Measurements from ENCODE around the gene METRN. TPM values are rescaled to one million over a fixed set of nuclear protein-coding genes. Genes with fewer than 3 reads are reported as not detected.
A peak's percentile ranks its signal among the peaks of the same experiment; 100 is the strongest.

METRN gene
- total and polyA plus RNA-seq, 10 donors, result 7.2 to 31.9 (median 14.6) TPM

DNA sequence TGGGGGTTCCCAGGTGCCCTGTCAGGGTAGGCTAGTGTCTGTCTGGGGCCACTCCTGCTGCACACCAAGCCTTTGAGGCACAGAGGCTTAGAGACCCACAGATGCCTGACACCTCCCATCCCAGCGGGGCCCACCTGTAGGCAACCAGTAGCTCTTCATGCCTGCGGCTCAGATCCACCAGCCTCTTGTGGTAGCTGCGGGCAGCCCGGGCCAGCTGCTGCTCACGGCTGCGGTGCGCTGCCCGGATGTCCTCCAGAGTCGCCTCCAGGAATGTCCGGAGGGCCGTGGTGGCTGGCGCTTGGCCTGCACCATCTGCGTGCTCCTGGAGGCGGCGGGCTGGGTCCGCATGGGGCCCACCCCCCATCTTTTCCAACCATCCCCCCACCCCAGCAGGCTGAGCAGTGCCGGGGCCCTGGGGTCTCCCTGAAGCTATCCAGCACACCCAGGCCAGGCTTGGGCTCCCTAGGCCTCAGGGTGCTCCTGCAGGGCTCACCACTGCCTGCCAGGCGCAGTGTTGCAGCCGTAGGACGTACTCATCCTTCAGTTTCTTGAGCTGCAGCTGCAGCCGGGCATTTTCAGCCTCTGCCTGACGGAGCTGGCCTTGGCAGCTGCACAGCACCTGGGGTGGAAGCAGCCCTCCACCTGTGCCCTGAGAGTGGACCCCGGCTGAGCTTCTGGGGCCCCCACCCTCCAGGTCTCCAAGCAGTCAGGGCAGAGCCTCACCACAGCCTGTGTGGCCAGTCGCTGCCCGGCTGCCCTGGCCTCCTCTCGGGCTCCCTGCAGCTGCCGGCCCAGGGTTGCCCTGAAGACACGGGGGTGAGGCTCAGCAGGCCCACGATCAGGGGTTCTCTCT, 9.5 kb downstream of the METRN start:
- no peak overlapping the region for H3K4me3 ChIP-seq
- no peak overlapping the region for H3K27ac ChIP-seq
- peaks cover 0 to 16% (median 0%) of the 10 kb centered on the region in 6 donors for H3K36me3 ChIP-seq
- WGBS, 5 donors, result 72 to 91% (median 77%) methylated on average over 6 to 29 of the region's 29 CpGs
- no peaks in the 10 kb centered on the region for H3K9me3 ChIP-seq
- H3K27me3 ChIP-seq (replicated peaks in 1 of 7), result peaks cover 0 to 42% (median 18%) of the 10 kb centered on the region in 7 donors
- peaks cover 22 to 85% (median 64%) of the 10 kb centered on the region in 6 donors for H3K4me1 ChIP-seq
- TF ChIP-seq POLR2A (IDR thresholded peaks at IDR 0.05) (no peak), POLR2AphosphoS5 (IDR thresholded peaks at IDR 0.05) (peak in 1 of 3 donors; percentile 39)
- TF ChIP-seq, protein P1, sequence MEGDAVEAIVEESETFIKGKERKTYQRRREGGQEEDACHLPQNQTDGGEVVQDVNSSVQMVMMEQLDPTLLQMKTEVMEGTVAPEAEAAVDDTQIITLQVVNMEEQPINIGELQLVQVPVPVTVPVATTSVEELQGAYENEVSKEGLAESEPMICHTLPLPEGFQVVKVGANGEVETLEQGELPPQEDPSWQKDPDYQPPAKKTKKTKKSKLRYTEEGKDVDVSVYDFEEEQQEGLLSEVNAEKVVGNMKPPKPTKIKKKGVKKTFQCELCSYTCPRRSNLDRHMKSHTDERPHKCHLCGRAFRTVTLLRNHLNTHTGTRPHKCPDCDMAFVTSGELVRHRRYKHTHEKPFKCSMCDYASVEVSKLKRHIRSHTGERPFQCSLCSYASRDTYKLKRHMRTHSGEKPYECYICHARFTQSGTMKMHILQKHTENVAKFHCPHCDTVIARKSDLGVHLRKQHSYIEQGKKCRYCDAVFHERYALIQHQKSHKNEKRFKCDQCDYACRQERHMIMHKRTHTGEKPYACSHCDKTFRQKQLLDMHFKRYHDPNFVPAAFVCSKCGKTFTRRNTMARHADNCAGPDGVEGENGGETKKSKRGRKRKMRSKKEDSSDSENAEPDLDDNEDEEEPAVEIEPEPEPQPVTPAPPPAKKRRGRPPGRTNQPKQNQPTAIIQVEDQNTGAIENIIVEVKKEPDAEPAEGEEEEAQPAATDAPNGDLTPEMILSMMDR (IDR thresholded peaks at IDR 0.05 in 8 of 11, conservative IDR thresholded peaks at IDR 0.05 in 3 of 11), result no peak
- DNase-seq, result no peak
- intact Hi-C loops (cut with DNase I; ENCODE audit: low total_unique reads), result no loop called here

DNA sequence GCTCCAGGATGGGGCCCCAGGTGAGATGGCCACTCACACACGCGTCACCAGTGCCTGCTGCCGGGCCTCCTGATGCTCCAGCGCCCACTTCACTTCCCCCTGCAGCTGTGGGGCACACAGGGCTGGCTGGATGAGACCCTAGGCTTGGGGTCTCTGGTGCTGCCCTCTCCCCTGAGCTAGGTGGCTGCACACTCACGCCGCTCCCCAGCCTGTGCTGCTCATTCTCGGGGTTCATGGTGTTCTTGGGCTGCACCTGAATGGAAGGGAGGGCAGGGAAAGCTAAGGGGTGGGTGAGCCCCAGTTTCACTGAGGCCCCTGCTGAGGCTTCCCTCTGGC, 10.1 kb downstream of the METRN start:
- Histone ChIP-seq H3K9me3 (no peaks in the 10 kb centered on the region), H3K4me3 (no peak overlapping the region), H3K4me1 (peaks cover 17 to 79% (median 59%) of the 10 kb centered on the region in 6 donors), H3K27ac (no peak overlapping the region), H3K27me3 (replicated peaks in 1 of 7) (peaks cover 0 to 42% (median 18%) of the 10 kb centered on the region in 7 donors), H3K36me3 (peaks cover 0 to 22% (median 0%) of the 10 kb centered on the region in 6 donors)
- TF ChIP-seq, protein P1 (IDR thresholded peaks at IDR 0.05 in 8 of 11, conservative IDR thresholded peaks at IDR 0.05 in 3 of 11), result no peak
- TF ChIP-seq POLR2A (IDR thresholded peaks at IDR 0.05), result no peak
- TF ChIP-seq POLR2AphosphoS5 (IDR thresholded peaks at IDR 0.05), result no peak
- intact Hi-C loops (cut with DNase I; ENCODE audit: low total_unique reads), result no loop called here
- WGBS, 5 donors, result 32 to 81% (median 72%) methylated on average over 2 to 7 of the region's 7 CpGs
- DNase-seq, result no peak

DNA sequence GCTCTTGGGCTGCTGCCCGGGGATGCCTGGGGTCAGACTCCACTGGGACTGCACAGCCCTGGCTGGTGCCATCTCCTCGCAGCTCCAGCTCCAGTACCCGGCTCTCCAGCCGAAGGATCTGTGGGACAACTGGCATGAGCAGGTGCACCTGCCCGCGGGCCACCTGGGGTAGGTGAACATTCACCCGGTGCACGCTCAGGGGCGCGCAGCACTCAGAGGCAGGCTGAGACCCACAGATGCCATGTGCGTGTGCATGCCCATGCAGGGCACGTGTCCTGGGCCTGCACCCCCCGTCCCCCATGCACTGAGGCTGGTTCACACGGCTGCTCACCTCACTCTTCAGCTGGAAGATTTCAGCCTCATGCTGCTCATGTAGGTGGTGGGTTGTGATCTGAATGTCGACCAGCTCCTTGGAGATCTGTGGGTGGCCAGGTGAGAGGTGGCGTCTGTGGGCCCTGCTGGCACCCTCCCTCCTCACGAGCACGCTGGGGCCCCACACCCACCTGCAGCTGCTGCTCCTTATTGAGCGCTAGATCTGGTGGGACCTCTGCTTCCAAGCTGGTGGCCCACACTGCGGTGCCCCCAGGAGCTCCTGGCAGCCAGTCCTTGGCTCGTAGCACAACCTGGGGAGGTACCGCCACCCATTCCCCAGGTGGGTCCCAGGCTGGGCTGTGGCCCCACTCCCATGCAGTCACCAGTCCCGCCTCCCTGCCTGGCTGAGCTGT, 10.7 kb downstream of the METRN start:
- DNase-seq, result peak; percentile 76
- Histone ChIP-seq H3K27me3 (replicated peaks in 1 of 7) (peaks cover 0 to 42% (median 18%) of the 10 kb centered on the region in 7 donors), H3K4me1 (peaks cover 14 to 73% (median 53%) of the 10 kb centered on the region in 6 donors), H3K27ac (peak overlapping the region in 2 of 8 donors; percentile 86 to 90), H3K4me3 (peak overlapping the region in 1 of 8 donors; percentile 83), H3K9me3 (no peaks in the 10 kb centered on the region), H3K36me3 (peaks cover 0 to 28% (median 0%) of the 10 kb centered on the region in 6 donors)
- TF ChIP-seq POLR2A (IDR thresholded peaks at IDR 0.05), result no peak
- peak in 2 of 3 donors; percentile 27 to 32 for TF ChIP-seq POLR2AphosphoS5 (IDR thresholded peaks at IDR 0.05)
- TF ChIP-seq, protein P1 (IDR thresholded peaks at IDR 0.05 in 8 of 11, conservative IDR thresholded peaks at IDR 0.05 in 3 of 11), result no peak
- intact Hi-C loops (cut with DNase I; ENCODE audit: low total_unique reads), result no loop called here
- 75 to 100% (median 81%) methylated on average over 1 to 23 of the region's 23 CpGs for WGBS, 5 donors

DNA sequence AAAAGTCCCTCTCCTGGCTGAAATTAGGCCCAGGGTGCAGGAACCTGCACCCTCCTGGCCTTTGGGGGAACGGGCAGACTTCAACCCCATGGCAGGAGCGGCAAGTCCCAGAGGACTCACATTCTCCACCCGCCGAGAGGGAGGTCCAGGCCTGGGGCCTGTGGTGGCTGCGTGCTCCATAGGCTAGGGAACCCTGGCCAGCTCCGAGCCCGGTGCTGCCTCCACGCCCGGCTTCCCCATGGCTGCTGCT, 11.2 kb downstream of the METRN start:
- 20 to 60% (median 31%) methylated on average over 2 to 9 of the region's 9 CpGs for WGBS, 5 donors
- intact Hi-C loops (cut with DNase I; ENCODE audit: low total_unique reads), result no loop called here
- peaks cover 0 to 33% (median under 1%) of the 10 kb centered on the region in 6 donors for H3K36me3 ChIP-seq
- peaks cover 14 to 68% (median 50%) of the 10 kb centered on the region in 6 donors for H3K4me1 ChIP-seq
- TF ChIP-seq POLR2AphosphoS5 (IDR thresholded peaks at IDR 0.05) (no peak), POLR2A (IDR thresholded peaks at IDR 0.05) (no peak)
- TF ChIP-seq, protein P1 (IDR thresholded peaks at IDR 0.05 in 8 of 11, conservative IDR thresholded peaks at IDR 0.05 in 3 of 11), result no peak
- no peak for DNase-seq
- no peaks in the 10 kb centered on the region for H3K9me3 ChIP-seq
- peak overlapping the region in 6 of 8 donors; percentile 30 to 83 (median 57) for H3K4me3 ChIP-seq
- peak overlapping the region in 4 of 8 donors; percentile 73 to 90 (median 82) for H3K27ac ChIP-seq
- H3K27me3 ChIP-seq (replicated peaks in 1 of 7), result peaks cover 0 to 42% (median 18%) of the 10 kb centered on the region in 7 donors

All from spleen (tissue), 11 donors.